WTC11 (cell line): ENCODE results near the gene TRIM17. TPM values are rescaled to one million over a fixed set of nuclear protein-coding genes. Genes with fewer than 3 reads are reported as not detected.

ENCODE experiments used
- ATAC-seq: fragments of 200-7000 bp; cut with Tn5 transposase; 2 replicates; pipeline ENCODE4 v1.10.0; 2021; ENCODE audit warnings: mild to moderate bottlenecking, moderate library complexity
- CTCF ChIA-PET: fragments of 300-600 bp; sonication (Branson Sonifier 250); formaldehyde crosslinking; loops from one replicate; lab custom pipeline; 2021; ENCODE audit warnings: antibody characterized with exemption; lab: Charles Lee
- POLR2A ChIA-PET: fragments of 350-600 bp; sonication (Branson Sonifier 250); formaldehyde crosslinking; loops from one replicate; lab custom pipeline; 2021; ENCODE audit warnings: antibody characterized with exemption; lab: Charles Lee
- DNase-seq: peaks from one replicate; pipeline ENCODE4 v3.0.0; 2021; ENCODE audit warnings: low spot score
- H3K27ac Mint-ChIP-seq: 2 replicates; pipeline ENCODE4 v1.8.0; 2021; ENCODE audit warnings: mixed read lengths
- H3K27me3 Mint-ChIP-seq: 2 replicates; pipeline ENCODE4 v1.8.0; 2021; ENCODE audit warnings: low read depth, mild to moderate bottlenecking, moderate library complexity, mixed read lengths
- H3K36me3 Mint-ChIP-seq: 2 replicates; pipeline ENCODE4 v1.8.0; 2021; ENCODE audit warnings: mixed read lengths
- H3K4me1 Mint-ChIP-seq: 2 replicates; pipeline ENCODE4 v1.8.0; 2022; ENCODE audit warnings: mixed read lengths
- H3K4me3 Mint-ChIP-seq: 2 replicates; pipeline ENCODE4 v1.8.0; 2021; ENCODE audit warnings: mild to moderate bottlenecking, moderate library complexity, mixed read lengths
- H3K9me3 Mint-ChIP-seq: 2 replicates; pipeline ENCODE4 v1.8.0; 2021; ENCODE audit warnings: mixed read lengths
- CBFB ChIP-seq: sonication (generic); formaldehyde crosslinking; IDR thresholded peaks from 2 replicates; pipeline ENCODE4 v1.8.1; 2022; ENCODE audit warnings: mild to moderate bottlenecking, low read depth, missing genetic modification reagents
- EMX1 ChIP-seq: fragments of 250-450 bp; sonication (Bioruptor Pico); IDR thresholded peaks from 2 replicates; pipeline ENCODE4 v1.8.0; 2021; ENCODE audit warnings: mild to moderate bottlenecking
- FOXJ3 ChIP-seq: sonication (generic); formaldehyde crosslinking; IDR thresholded peaks from 2 replicates; pipeline ENCODE4 v1.9.0; 2021; ENCODE audit warnings: missing genetic modification reagents, mild to moderate bottlenecking, borderline replicate concordance
- FOXK1 ChIP-seq: sonication (generic); formaldehyde crosslinking; IDR thresholded peaks from 2 replicates; pipeline ENCODE4 v1.8.0; 2022; ENCODE audit warnings: mild to moderate bottlenecking, moderate library complexity, missing genetic modification reagents
- GRHL2 ChIP-seq: fragments of 250-450 bp; sonication (Bioruptor Pico); IDR thresholded peaks from 2 replicates; pipeline ENCODE4 v1.8.0; 2022; ENCODE audit warnings: mild to moderate bottlenecking, moderate library complexity; ENCODE audit not compliant: insufficient replicate concordance, severe bottlenecking
- IRF2 ChIP-seq: sonication (generic); formaldehyde crosslinking; IDR thresholded peaks from 2 replicates; pipeline ENCODE4 v1.8.0; 2022; ENCODE audit warnings: low read depth, missing genetic modification reagents, borderline replicate concordance
- RELA ChIP-seq: sonication (generic); formaldehyde crosslinking; IDR thresholded peaks from 2 replicates; pipeline ENCODE4 v1.8.1; 2022; ENCODE audit warnings: missing genetic modification reagents, mild to moderate bottlenecking, borderline replicate concordance
- TEAD1 ChIP-seq: sonication (generic); formaldehyde crosslinking; IDR thresholded peaks from 2 replicates; pipeline ENCODE4 v1.8.0; 2022; ENCODE audit warnings: mild to moderate bottlenecking, missing genetic modification reagents
- ZBTB43 ChIP-seq: sonication (generic); formaldehyde crosslinking; IDR thresholded peaks from 2 replicates; pipeline ENCODE4 v1.8.1; 2023; ENCODE audit warnings: mild to moderate bottlenecking, missing genetic modification reagents
- ZNF138 ChIP-seq: sonication (generic); formaldehyde crosslinking; conservative IDR thresholded peaks from 2 replicates; pipeline ENCODE4 v1.8.1; 2022; ENCODE audit warnings: mild to moderate bottlenecking, moderate library complexity, missing genetic modification reagents
- total RNA-seq: library from RNA; stranded (reverse); gene quantifications from 3 replicates; pipeline ENCODE4 v1.2.3, GENCODE V29; 2021
- TF ChIP-seq, protein P1 (sequence below): fragments of 250-450 bp; sonication (Bioruptor Pico); conservative IDR thresholded peaks from 2 replicates; pipeline ENCODE4 v1.9.0; 2021; ENCODE audit warnings: mild to moderate bottlenecking
- TF ChIP-seq, protein P2 (sequence below): fragments of 250-450 bp; sonication (Bioruptor Pico); IDR thresholded peaks from 2 replicates; pipeline ENCODE4 v1.9.0; 2021; ENCODE audit warnings: mild to moderate bottlenecking
- TF ChIP-seq, protein P3 (sequence below): sonication (generic); formaldehyde crosslinking; IDR thresholded peaks from 2 replicates; pipeline ENCODE4 v1.8.1; 2022; ENCODE audit warnings: low read depth, mild to moderate bottlenecking, moderate library complexity, missing genetic modification reagents, borderline replicate concordance
- TF ChIP-seq, protein P4 (sequence below): sonication (generic); formaldehyde crosslinking; IDR thresholded peaks from 2 replicates; pipeline ENCODE4 v1.8.0; 2022; ENCODE audit warnings: missing genetic modification reagents
- TF ChIP-seq, protein P5 (sequence below): sonication (generic); formaldehyde crosslinking; IDR thresholded peaks from 2 replicates; pipeline ENCODE4 v1.8.1; 2023; ENCODE audit warnings: mild to moderate bottlenecking, missing genetic modification reagents, borderline replicate concordance
- TF ChIP-seq, protein P6 (sequence below): sonication (generic); formaldehyde crosslinking; IDR thresholded peaks from 2 replicates; pipeline ENCODE4 v1.8.1; 2022; ENCODE audit warnings: mild to moderate bottlenecking, missing genetic modification reagents, moderate library complexity, borderline replicate concordance

TRIM17 gene
- total RNA-seq, 1 experiment from 2014 or later: 2.6 TPM

DNA sequence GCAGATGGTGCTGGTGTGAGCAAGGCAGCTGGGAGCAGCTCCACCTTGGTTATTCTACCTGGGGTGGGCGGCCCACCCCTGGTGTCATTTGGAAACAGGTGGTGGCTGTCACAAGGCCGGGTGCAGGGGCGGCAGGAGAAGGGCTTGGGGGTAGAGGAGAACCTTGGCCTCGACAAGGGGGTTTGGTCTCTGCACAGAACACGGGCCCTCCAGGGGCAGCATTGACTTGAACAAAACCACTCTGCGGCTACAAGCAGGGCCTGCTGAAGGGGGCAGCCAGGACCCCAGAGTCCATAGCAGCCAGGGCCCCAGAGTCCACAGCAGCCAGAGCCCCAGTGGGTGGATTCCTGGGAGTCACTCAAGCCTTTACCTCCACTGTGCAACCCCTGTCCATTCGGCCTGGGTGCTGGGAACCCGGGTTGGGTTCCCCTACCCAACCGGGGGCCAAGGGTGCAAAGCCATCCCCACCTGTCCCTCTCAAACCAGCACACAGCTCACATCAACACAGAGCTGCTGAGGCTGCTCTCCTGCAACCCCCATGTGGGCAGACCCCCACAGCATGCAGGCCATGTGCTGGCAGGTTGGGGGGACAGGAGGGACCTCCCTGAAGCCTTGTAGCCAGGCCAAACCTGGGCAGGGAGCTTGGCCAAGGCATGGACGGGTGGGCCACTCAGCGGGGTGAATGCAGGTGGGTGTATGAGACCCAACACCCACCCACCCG, 17.8 kb downstream of the TRIM17 start:
- ChIA-PET POLR2A (interaction anchor here (1.0 kb wide), 1 partner anchor 332 kb away, joined by 3 read pairs; no protein-coding TSS in a partner anchor), CTCF (no interaction called here)
- TF ChIP-seq RELA (CRISPR knock-in tag) (no peak), GRHL2 (CRISPR knock-in tag) (no peak), EMX1 (CRISPR knock-in tag) (no peak), FOXJ3 (CRISPR knock-in tag) (no peak), FOXK1 (CRISPR knock-in tag) (no peak), TEAD1 (no peak), ZBTB43 (CRISPR knock-in tag) (no peak), ZNF138 (CRISPR knock-in tag) (no peak), CBFB (CRISPR knock-in tag) (no peak), IRF2 (CRISPR knock-in tag) (no peak)
- TF ChIP-seq, protein P1, sequence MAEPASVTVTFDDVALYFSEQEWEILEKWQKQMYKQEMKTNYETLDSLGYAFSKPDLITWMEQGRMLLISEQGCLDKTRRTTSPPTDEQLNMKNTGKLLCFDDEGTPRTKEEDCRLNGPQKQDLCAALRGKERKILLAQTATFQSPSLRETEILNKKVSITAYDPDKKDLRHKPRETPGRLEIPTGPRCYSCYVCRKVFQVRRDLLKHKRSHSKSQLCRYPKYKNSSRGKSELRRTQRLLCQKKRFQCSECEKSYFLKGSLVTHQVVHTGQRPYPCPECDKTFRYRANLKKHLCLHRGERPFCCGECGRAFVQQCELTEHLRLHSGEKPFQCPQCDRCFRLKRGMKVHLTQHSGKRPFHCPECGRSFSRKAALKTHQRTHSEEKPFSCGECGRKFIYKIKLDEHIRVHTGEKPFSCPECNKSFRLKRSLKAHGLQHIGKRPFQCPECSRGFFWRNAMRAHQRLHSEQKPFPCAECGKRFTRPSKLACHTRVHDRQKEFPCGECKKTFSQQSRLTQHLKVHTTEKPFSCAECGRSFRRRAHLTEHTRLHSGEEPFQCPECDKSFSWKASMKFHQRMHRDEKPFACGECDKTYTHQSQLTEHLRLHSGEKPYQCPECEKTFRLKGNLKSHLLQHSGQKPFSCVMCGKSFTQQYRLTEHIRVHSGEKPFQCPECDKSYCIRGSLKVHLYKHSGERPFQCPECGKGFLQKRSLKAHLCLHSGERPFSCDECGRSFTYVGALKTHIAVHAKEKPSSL (CRISPR knock-in tag): no peak
- TF ChIP-seq, protein P2, sequence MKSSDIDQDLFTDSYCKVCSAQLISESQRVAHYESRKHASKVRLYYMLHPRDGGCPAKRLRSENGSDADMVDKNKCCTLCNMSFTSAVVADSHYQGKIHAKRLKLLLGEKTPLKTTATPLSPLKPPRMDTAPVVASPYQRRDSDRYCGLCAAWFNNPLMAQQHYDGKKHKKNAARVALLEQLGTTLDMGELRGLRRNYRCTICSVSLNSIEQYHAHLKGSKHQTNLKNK (CRISPR knock-in tag): no peak
- TF ChIP-seq, protein P3, sequence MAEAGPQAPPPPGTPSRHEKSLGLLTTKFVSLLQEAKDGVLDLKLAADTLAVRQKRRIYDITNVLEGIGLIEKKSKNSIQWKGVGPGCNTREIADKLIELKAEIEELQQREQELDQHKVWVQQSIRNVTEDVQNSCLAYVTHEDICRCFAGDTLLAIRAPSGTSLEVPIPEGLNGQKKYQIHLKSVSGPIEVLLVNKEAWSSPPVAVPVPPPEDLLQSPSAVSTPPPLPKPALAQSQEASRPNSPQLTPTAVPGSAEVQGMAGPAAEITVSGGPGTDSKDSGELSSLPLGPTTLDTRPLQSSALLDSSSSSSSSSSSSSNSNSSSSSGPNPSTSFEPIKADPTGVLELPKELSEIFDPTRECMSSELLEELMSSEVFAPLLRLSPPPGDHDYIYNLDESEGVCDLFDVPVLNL (CRISPR knock-in tag): no peak
- TF ChIP-seq, protein P4, sequence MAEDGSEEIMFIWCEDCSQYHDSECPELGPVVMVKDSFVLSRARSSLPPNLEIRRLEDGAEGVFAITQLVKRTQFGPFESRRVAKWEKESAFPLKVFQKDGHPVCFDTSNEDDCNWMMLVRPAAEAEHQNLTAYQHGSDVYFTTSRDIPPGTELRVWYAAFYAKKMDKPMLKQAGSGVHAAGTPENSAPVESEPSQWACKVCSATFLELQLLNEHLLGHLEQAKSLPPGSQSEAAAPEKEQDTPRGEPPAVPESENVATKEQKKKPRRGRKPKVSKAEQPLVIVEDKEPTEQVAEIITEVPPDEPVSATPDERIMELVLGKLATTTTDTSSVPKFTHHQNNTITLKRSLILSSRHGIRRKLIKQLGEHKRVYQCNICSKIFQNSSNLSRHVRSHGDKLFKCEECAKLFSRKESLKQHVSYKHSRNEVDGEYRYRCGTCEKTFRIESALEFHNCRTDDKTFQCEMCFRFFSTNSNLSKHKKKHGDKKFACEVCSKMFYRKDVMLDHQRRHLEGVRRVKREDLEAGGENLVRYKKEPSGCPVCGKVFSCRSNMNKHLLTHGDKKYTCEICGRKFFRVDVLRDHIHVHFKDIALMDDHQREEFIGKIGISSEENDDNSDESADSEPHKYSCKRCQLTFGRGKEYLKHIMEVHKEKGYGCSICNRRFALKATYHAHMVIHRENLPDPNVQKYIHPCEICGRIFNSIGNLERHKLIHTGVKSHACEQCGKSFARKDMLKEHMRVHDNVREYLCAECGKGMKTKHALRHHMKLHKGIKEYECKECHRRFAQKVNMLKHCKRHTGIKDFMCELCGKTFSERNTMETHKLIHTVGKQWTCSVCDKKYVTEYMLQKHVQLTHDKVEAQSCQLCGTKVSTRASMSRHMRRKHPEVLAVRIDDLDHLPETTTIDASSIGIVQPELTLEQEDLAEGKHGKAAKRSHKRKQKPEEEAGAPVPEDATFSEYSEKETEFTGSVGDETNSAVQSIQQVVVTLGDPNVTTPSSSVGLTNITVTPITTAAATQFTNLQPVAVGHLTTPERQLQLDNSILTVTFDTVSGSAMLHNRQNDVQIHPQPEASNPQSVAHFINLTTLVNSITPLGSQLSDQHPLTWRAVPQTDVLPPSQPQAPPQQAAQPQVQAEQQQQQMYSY (CRISPR knock-in tag): no peak
- TF ChIP-seq, protein P5, sequence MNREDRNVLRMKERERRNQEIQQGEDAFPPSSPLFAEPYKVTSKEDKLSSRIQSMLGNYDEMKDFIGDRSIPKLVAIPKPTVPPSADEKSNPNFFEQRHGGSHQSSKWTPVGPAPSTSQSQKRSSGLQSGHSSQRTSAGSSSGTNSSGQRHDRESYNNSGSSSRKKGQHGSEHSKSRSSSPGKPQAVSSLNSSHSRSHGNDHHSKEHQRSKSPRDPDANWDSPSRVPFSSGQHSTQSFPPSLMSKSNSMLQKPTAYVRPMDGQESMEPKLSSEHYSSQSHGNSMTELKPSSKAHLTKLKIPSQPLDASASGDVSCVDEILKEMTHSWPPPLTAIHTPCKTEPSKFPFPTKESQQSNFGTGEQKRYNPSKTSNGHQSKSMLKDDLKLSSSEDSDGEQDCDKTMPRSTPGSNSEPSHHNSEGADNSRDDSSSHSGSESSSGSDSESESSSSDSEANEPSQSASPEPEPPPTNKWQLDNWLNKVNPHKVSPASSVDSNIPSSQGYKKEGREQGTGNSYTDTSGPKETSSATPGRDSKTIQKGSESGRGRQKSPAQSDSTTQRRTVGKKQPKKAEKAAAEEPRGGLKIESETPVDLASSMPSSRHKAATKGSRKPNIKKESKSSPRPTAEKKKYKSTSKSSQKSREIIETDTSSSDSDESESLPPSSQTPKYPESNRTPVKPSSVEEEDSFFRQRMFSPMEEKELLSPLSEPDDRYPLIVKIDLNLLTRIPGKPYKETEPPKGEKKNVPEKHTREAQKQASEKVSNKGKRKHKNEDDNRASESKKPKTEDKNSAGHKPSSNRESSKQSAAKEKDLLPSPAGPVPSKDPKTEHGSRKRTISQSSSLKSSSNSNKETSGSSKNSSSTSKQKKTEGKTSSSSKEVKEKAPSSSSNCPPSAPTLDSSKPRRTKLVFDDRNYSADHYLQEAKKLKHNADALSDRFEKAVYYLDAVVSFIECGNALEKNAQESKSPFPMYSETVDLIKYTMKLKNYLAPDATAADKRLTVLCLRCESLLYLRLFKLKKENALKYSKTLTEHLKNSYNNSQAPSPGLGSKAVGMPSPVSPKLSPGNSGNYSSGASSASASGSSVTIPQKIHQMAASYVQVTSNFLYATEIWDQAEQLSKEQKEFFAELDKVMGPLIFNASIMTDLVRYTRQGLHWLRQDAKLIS (CRISPR knock-in tag): no peak
- TF ChIP-seq, protein P6, sequence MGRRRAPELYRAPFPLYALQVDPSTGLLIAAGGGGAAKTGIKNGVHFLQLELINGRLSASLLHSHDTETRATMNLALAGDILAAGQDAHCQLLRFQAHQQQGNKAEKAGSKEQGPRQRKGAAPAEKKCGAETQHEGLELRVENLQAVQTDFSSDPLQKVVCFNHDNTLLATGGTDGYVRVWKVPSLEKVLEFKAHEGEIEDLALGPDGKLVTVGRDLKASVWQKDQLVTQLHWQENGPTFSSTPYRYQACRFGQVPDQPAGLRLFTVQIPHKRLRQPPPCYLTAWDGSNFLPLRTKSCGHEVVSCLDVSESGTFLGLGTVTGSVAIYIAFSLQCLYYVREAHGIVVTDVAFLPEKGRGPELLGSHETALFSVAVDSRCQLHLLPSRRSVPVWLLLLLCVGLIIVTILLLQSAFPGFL (CRISPR knock-in tag): no peak
- no peaks in the 10 kb centered on the region for H3K27me3 Mint-ChIP-seq
- peaks cover 44% of the 10 kb centered on the region for H3K36me3 Mint-ChIP-seq
- peaks cover 4% of the 10 kb centered on the region; the same call in 1 of the 2 replicates for H3K4me1 Mint-ChIP-seq
- H3K9me3 Mint-ChIP-seq: no peaks in the 10 kb centered on the region
- no peak overlapping the region for H3K4me3 Mint-ChIP-seq
- ATAC-seq: no peak
- no peak overlapping the region for H3K27ac Mint-ChIP-seq
- DNase-seq: no peak
